ENCODE data around the gene RAPH1.

RAPH1 gene

GRCh38 chr2:203376173-203376572 is 158.9 kb downstream of the RAPH1 start:
- no peak for TF ChIP-seq FOXM1 (IDR thresholded peaks at IDR 0.05; ENCODE audit: borderline replicate concordance, low read depth)
- no peak for TF ChIP-seq YY1 (IDR thresholded peaks at IDR 0.05; ENCODE audit: low read depth)
- no peak for TF ChIP-seq CREB1 (IDR thresholded peaks at IDR 0.05; ENCODE audit: low read depth)
- no peak for TF ChIP-seq RAD21 (IDR thresholded peaks at IDR 0.05; ENCODE audit: low read depth)
- no peak for TF ChIP-seq CEBPB (IDR thresholded peaks at IDR 0.05)
- no peak for TF ChIP-seq TAF1 (IDR thresholded peaks at IDR 0.05; ENCODE audit: low read depth)
- TF ChIP-seq USF1 (IDR thresholded peaks at IDR 0.05) = no peak

DNA sequence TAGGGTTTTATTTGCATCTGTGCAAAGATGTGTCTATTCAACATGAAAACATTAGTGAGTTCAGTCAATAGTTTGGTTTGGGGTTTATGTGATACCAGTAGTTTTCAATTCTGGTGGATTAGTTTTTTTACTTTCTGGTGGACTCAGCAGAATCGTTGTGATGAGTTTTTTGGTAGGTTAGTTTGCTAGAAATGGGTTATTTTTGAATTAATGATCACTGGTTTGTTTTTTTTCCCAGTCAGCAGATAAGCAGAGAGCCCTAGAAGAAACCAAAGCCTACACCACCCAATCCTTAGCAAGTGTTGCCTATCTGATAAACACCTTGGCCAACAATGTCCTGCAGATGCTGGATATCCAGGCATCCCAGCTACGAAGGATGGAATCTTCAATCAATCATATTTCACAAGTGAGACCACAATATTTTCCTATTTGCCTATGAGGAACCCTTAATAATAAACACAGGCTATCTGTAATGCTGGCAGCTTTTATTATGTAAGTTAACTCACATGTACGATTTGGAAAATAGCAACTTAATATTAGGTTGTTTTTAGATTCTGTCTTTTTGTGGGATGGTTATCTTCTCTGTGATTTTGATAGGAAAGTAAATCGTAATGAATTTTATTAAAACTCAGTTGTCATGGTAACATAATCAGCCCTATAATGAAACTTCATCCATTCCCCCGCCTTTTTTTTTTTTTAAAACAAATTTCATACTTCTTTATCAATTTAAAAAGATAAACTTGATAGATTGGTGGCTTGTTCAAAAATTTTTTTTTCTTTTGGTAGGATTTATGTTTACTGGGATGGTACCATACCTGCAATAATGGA is 168.2 kb downstream of the RAPH1 start:
- TF ChIP-seq RAD21 (IDR thresholded peaks at IDR 0.05; ENCODE audit: low read depth) = no peak

DNA sequence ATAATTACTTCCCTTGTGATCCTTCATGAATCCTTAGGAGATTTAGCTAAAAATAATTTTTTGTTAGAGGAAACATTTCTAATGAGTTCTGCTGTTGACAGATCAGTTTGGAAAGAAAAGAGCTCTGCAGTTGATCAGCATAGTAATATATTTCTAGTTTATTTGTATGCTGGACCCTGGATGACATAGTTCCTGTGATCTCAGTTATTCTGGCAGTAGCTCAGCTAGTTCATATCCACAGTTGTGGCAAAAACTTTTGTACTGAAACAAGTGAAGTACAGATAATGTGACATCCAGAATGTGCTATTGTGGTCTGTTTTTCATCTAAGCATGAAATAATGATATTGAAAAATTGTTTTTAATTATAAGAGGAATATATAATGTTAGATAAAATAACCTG is 173.2 kb downstream of the RAPH1 start:
- TF ChIP-seq FOXM1 (IDR thresholded peaks at IDR 0.05; ENCODE audit: borderline replicate concordance, low read depth) (no peak), EGR1 (IDR thresholded peaks at IDR 0.05) (no peak), ZBTB7A (IDR thresholded peaks at IDR 0.05; ENCODE audit: low read depth) (no peak), USF1 (IDR thresholded peaks at IDR 0.05) (no peak), EP300 (IDR thresholded peaks at IDR 0.05; ENCODE audit: borderline replicate concordance) (no peak), YY1 (IDR thresholded peaks at IDR 0.05; ENCODE audit: low read depth) (no peak), TAF1 (IDR thresholded peaks at IDR 0.05; ENCODE audit: low read depth) (no peak), CEBPB (IDR thresholded peaks at IDR 0.05) (no peak), RAD21 (IDR thresholded peaks at IDR 0.05; ENCODE audit: low read depth) (no peak), MAX (IDR thresholded peaks at IDR 0.05) (no peak), CREB1 (IDR thresholded peaks at IDR 0.05; ENCODE audit: low read depth) (no peak), NFIC (IDR thresholded peaks at IDR 0.05) (no peak), TEAD4 (IDR thresholded peaks at IDR 0.05) (no peak), TCF12 (IDR thresholded peaks at IDR 0.05; ENCODE audit: low read depth) (no peak)
- TF ChIP-seq, protein P1, sequence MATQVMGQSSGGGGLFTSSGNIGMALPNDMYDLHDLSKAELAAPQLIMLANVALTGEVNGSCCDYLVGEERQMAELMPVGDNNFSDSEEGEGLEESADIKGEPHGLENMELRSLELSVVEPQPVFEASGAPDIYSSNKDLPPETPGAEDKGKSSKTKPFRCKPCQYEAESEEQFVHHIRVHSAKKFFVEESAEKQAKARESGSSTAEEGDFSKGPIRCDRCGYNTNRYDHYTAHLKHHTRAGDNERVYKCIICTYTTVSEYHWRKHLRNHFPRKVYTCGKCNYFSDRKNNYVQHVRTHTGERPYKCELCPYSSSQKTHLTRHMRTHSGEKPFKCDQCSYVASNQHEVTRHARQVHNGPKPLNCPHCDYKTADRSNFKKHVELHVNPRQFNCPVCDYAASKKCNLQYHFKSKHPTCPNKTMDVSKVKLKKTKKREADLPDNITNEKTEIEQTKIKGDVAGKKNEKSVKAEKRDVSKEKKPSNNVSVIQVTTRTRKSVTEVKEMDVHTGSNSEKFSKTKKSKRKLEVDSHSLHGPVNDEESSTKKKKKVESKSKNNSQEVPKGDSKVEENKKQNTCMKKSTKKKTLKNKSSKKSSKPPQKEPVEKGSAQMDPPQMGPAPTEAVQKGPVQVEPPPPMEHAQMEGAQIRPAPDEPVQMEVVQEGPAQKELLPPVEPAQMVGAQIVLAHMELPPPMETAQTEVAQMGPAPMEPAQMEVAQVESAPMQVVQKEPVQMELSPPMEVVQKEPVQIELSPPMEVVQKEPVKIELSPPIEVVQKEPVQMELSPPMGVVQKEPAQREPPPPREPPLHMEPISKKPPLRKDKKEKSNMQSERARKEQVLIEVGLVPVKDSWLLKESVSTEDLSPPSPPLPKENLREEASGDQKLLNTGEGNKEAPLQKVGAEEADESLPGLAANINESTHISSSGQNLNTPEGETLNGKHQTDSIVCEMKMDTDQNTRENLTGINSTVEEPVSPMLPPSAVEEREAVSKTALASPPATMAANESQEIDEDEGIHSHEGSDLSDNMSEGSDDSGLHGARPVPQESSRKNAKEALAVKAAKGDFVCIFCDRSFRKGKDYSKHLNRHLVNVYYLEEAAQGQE (IDR thresholded peaks at IDR 0.05; ENCODE audit: low read depth) = no peak

- TF ChIP-seq, protein P1 (IDR thresholded peaks at IDR 0.05; ENCODE audit: low read depth) = no peak
- TF ChIP-seq YY1 (IDR thresholded peaks at IDR 0.05; ENCODE audit: low read depth) = no peak
- TF ChIP-seq RAD21 (IDR thresholded peaks at IDR 0.05; ENCODE audit: low read depth) = no peak
- no peak for TF ChIP-seq ZBTB7A (IDR thresholded peaks at IDR 0.05; ENCODE audit: low read depth)
- TF ChIP-seq EP300 (IDR thresholded peaks at IDR 0.05; ENCODE audit: borderline replicate concordance) = no peak
- TF ChIP-seq USF1 (IDR thresholded peaks at IDR 0.05) = no peak
- TF ChIP-seq EGR1 (IDR thresholded peaks at IDR 0.05) = no peak
- no peak for TF ChIP-seq CREB1 (IDR thresholded peaks at IDR 0.05; ENCODE audit: low read depth)
- no peak for TF ChIP-seq TAF1 (IDR thresholded peaks at IDR 0.05; ENCODE audit: low read depth)
- TF ChIP-seq TCF12 (IDR thresholded peaks at IDR 0.05; ENCODE audit: low read depth) = no peak
- TF ChIP-seq FOXM1 (IDR thresholded peaks at IDR 0.05; ENCODE audit: borderline replicate concordance, low read depth) = no peak
- no peak for TF ChIP-seq CEBPB (IDR thresholded peaks at IDR 0.05)
- TF ChIP-seq TEAD4 (IDR thresholded peaks at IDR 0.05) = no peak
- TF ChIP-seq NFIC (IDR thresholded peaks at IDR 0.05) = no peak
- TF ChIP-seq MAX (IDR thresholded peaks at IDR 0.05) = no peak
These were observed 173.6 kb downstream of the RAPH1 start for GRCh38 chr2:203361495-203361894.

- TF ChIP-seq CEBPB (IDR thresholded peaks at IDR 0.05) = no peak
- TF ChIP-seq FOXM1 (IDR thresholded peaks at IDR 0.05; ENCODE audit: borderline replicate concordance, low read depth) = no peak
- no peak for TF ChIP-seq USF1 (IDR thresholded peaks at IDR 0.05)
- no peak for TF ChIP-seq EP300 (IDR thresholded peaks at IDR 0.05; ENCODE audit: borderline replicate concordance)
- TF ChIP-seq NFIC (IDR thresholded peaks at IDR 0.05) = no peak
- no peak for TF ChIP-seq TEAD4 (IDR thresholded peaks at IDR 0.05)
- TF ChIP-seq CREB1 (IDR thresholded peaks at IDR 0.05; ENCODE audit: low read depth) = no peak
- TF ChIP-seq RAD21 (IDR thresholded peaks at IDR 0.05; ENCODE audit: low read depth) = no peak
- TF ChIP-seq TAF1 (IDR thresholded peaks at IDR 0.05; ENCODE audit: low read depth) = no peak
- TF ChIP-seq MAX (IDR thresholded peaks at IDR 0.05) = no peak
- TF ChIP-seq EGR1 (IDR thresholded peaks at IDR 0.05) = no peak
- TF ChIP-seq TCF12 (IDR thresholded peaks at IDR 0.05; ENCODE audit: low read depth) = no peak
- no peak for TF ChIP-seq YY1 (IDR thresholded peaks at IDR 0.05; ENCODE audit: low read depth)
- TF ChIP-seq, protein P1 (IDR thresholded peaks at IDR 0.05; ENCODE audit: low read depth) = no peak
- TF ChIP-seq ZBTB7A (IDR thresholded peaks at IDR 0.05; ENCODE audit: low read depth) = no peak
These were observed 174.2 kb downstream of the RAPH1 start for GRCh38 chr2:203360833-203361430.

Data from Ishikawa (cell line).